GM12878 (cell line): ENCODE data around the gene STIL. TPM values are rescaled to one million over a fixed set of nuclear protein-coding genes. Genes with fewer than 3 reads are reported as not detected.

ENCODE experiments used
- ASH2L ChIP-seq: fragments of 300-600, 200-600 bp; sonication (generic); IDR thresholded peaks from 2 replicates; pipeline ENCODE4 v1.6.1; 2017; ENCODE audit warnings: low read depth, mild to moderate bottlenecking, borderline replicate concordance
- CREB1 ChIP-seq: IDR thresholded peaks from 2 replicates; pipeline ENCODE4 v1.6.1; 2012; ENCODE audit warnings: low read depth, mild to moderate bottlenecking, inconsistent platforms
- DPF2 ChIP-seq: fragments of 450-650 bp; IDR thresholded peaks from 2 replicates; pipeline ENCODE4 v1.6.1; 2017; ENCODE audit warnings: mild to moderate bottlenecking
- EED ChIP-seq: sonication (generic); IDR thresholded peaks from 2 replicates; pipeline ENCODE4 v1.6.1; 2016; ENCODE audit warnings: antibody characterized with exemption, low read depth
- FOXM1 ChIP-seq: IDR thresholded peaks from 2 replicates; pipeline ENCODE4 v1.6.1; 2012; ENCODE audit warnings: low read depth, mild to moderate bottlenecking, inconsistent platforms, low read length, moderate library complexity
- GATAD2B ChIP-seq: fragments of 450-650 bp; conservative IDR thresholded peaks from 2 replicates; pipeline ENCODE4 v1.6.1; 2017; ENCODE audit warnings: low read depth, mild to moderate bottlenecking, moderate library complexity
- HCFC1 ChIP-seq: fragments of 150-350 bp; IDR thresholded peaks from 2 replicates; pipeline ENCODE4 v1.6.1; 2014; ENCODE audit warnings: low read length
- HDAC2 ChIP-seq: fragments of 200-600 bp; sonication (generic); IDR thresholded peaks from 2 replicates; pipeline ENCODE4 v1.6.1; 2017
- HDGF ChIP-seq: fragments of 450-650 bp; IDR thresholded peaks from 2 replicates; pipeline ENCODE4 v1.6.1; 2016; ENCODE audit warnings: antibody characterized with exemption
- IKZF2 ChIP-seq, 2 experiments: fragments of 450-650 bp; IDR thresholded peaks; 2 replicates each; pipeline ENCODE4 v1.6.1; 2017; ENCODE audit warnings: mild to moderate bottlenecking in 2 of 2, moderate library complexity in 2 of 2
- MTA2 ChIP-seq: fragments of 450-650 bp; IDR thresholded peaks from 2 replicates; pipeline ENCODE4 v1.6.1; 2016; ENCODE audit warnings: low read depth, mild to moderate bottlenecking, moderate library complexity
- MXI1 ChIP-seq: fragments of 150-350 bp; IDR thresholded peaks from 2 replicates; pipeline ENCODE4 v1.6.1; 2011; ENCODE audit warnings: low read depth, mild to moderate bottlenecking, inconsistent platforms, low read length, improper control_type of control experiment
- NBN ChIP-seq: fragments of 450-650 bp; IDR thresholded peaks from 2 replicates; pipeline ENCODE4 v1.6.1; 2016
- NFIC ChIP-seq: IDR thresholded peaks from 2 replicates; pipeline ENCODE4 v1.6.1; 2012; ENCODE audit warnings: low read depth, mild to moderate bottlenecking, inconsistent platforms, low read length, moderate library complexity
- NFYB ChIP-seq: IDR thresholded peaks from 2 replicates; pipeline ENCODE4 v1.6.1; 2011; ENCODE audit warnings: low read depth, mild to moderate bottlenecking, low read length, improper control_type of control experiment, moderate library complexity; ENCODE audit not compliant: insufficient read depth
- NR2C1 ChIP-seq: fragments of 450-650 bp; IDR thresholded peaks from 2 replicates; pipeline ENCODE4 v1.6.1; 2017; ENCODE audit warnings: antibody characterized with exemption, mild to moderate bottlenecking, moderate library complexity
- NRF1 ChIP-seq: conservative IDR thresholded peaks from 2 replicates; pipeline ENCODE4 v1.6.1; 2011; ENCODE audit warnings: mild to moderate bottlenecking, low read depth, low read length, improper control_type of control experiment
- PAX8 ChIP-seq: fragments of 450-650 bp; IDR thresholded peaks from 2 replicates; pipeline ENCODE4 v1.6.1; 2017; ENCODE audit warnings: mild to moderate bottlenecking, moderate library complexity
- POLR2AphosphoS5 ChIP-seq: IDR thresholded peaks from 2 replicates; pipeline ENCODE4 v1.6.1; 2011; ENCODE audit warnings: mild to moderate bottlenecking, low read length, inconsistent platforms
- POU2F2 ChIP-seq: IDR thresholded peaks from 3 replicates; pipeline ENCODE4 v1.6.1; 2011; ENCODE audit warnings: low read depth, mild to moderate bottlenecking, low read length, borderline replicate concordance
- RB1 ChIP-seq: fragments of 450-650 bp; formaldehyde crosslinking; IDR thresholded peaks from 2 replicates; pipeline ENCODE4 v1.6.1; 2017; ENCODE audit warnings: mild to moderate bottlenecking, borderline replicate concordance
- SREBF2 ChIP-seq: IDR thresholded peaks from 2 replicates; pipeline ENCODE4 v1.6.1; 2012; ENCODE audit warnings: mild to moderate bottlenecking, low read length
- SRF ChIP-seq, 2 experiments: IDR thresholded peaks; 2 replicates each; pipeline ENCODE4 v1.6.1; 2011; ENCODE audit warnings: low read depth in 2 of 2, low read length in 2 of 2, mild to moderate bottlenecking in 1 of 2, moderate library complexity in 1 of 2
- polyA plus RNA-seq, 11 experiments: library from polyadenylated mRNA; depleted of rRNA in 4 of 11; unstranded in 6 of 11; stranded (reverse) in 5 of 11; fragments of >200 nt; fragmentation: Nextera tagmentation in 4 of 11; fragmentation: Illumina TruSeq in 1 of 11; extraction: Ambion mirVana in 4 of 11; extraction: Trizol in 1 of 11; gene quantifications; 1 replicate in 1 of 11; 2 replicates in 10 of 11; pipeline versions ENCODE4 v1.2.1 to v1.2.3, GENCODE V29; 2011 to 2016; ENCODE audit warnings: inconsistent platforms in 2 of 11, missing spikeins in 2 of 11, low read depth in 1 of 11
- total RNA-seq, 4 experiments: library from RNA; depleted of rRNA in 3 of 4; stranded (reverse); fragments of >200 nt in 3 of 4; fragmentation: Illumina TruSeq in 1 of 4; extraction: Trizol in 1 of 4; gene quantifications; 2 replicates each; pipeline versions ENCODE4 v1.2.1 to v1.2.3, GENCODE V29; 2013 to 2021
- TF ChIP-seq, protein P1 (sequence below): fragments of 450-650 bp; IDR thresholded peaks from 2 replicates; pipeline ENCODE4 v1.6.1; 2017; ENCODE audit warnings: low read depth, mild to moderate bottlenecking, moderate library complexity
- TF ChIP-seq, protein P2 (sequence below): fragments of 450-650 bp; IDR thresholded peaks from 2 replicates; pipeline ENCODE4 v1.6.1; 2016; ENCODE audit warnings: mild to moderate bottlenecking, moderate library complexity, borderline replicate concordance
- TF ChIP-seq, protein P3 (sequence below): IDR thresholded peaks from 2 replicates; pipeline ENCODE4 v1.6.1; 2011; ENCODE audit warnings: mild to moderate bottlenecking, low read depth, low read length, moderate library complexity; ENCODE audit not compliant: insufficient replicate concordance

The STIL gene
- total and polyA plus RNA-seq, 10 of the 15 experiments (the other 5 are each of a cell fraction or from before 2014, with no cell fraction given) = 6.0 to 35.1 (median 26.5) TPM

DNA sequence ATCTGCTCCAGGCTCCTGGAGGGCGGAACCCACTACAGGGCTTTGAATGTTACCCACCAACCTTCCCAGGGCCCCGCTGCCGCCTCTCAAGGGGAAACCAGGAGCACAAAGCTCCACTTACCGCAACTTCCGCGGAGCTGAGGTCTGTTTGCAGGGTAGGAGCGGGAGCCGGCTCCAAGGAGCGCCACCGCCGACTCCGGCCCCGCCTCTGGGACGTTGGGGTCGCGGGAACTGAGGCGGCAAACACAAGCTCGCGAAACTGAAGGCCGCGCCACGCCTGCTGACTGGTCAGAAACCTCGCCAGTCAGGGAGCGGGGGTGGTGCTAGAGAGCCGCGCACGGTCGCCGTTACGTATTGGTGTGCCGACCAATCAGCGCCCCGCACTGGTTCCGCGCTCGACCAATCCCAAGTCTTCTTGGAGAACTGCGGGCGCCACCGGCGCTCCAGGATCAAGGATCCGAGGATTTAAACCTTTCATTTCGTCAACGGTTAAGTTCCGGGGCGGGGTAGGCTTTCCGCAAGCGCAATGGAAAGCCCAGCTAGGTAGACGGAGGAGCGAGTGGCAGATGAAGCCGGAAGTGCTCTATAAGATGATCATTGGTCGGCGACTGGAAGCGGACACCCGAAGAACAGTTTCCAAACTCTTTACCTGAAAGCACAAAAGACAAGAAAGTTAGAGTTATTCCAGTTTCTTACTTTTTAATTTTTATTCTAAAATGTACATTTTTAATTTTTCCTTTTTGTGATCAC, at the start of gene STIL (continued):
- TF ChIP-seq, protein P1, sequence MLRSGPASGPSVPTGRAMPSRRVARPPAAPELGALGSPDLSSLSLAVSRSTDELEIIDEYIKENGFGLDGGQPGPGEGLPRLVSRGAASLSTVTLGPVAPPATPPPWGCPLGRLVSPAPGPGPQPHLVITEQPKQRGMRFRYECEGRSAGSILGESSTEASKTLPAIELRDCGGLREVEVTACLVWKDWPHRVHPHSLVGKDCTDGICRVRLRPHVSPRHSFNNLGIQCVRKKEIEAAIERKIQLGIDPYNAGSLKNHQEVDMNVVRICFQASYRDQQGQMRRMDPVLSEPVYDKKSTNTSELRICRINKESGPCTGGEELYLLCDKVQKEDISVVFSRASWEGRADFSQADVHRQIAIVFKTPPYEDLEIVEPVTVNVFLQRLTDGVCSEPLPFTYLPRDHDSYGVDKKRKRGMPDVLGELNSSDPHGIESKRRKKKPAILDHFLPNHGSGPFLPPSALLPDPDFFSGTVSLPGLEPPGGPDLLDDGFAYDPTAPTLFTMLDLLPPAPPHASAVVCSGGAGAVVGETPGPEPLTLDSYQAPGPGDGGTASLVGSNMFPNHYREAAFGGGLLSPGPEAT = peak; percentile 87
- TF ChIP-seq NBN (peak; percentile 27; the same call in 1 of the 2 replicates), POU2F2 (peak; percentile 22; the same call in 1 of the 3 replicates), NR2C1 (peak; percentile 65), IKZF2 (IDR thresholded peaks at IDR 0.05) (peak; percentile 50 to 82; a peak in 3 of 4 replicates), NFYB (peak; percentile 96), NRF1 (0 out of 2 replicates have a peak, but pooled peaks have one; percentile 29), EED (0 out of 2 replicates have a peak, but pooled peaks have one; percentile 66), ASH2L (no peak), CREB1 (peak; percentile 93), MTA2 (no peak), SREBF2 (no peak), HDGF (0 out of 2 replicates have a peak, but pooled peaks have one; percentile 18), HCFC1 (peak; percentile 27; the same call in 1 of the 2 replicates), HDAC2 (peak; percentile 94), NFIC (peak; percentile 24; the same call in 1 of the 2 replicates), MXI1 (peak; percentile 94), RB1 (peak; percentile 87), FOXM1 (peak; percentile 80), DPF2 (peak; percentile 37; the same call in 1 of the 2 replicates), GATAD2B (peak; percentile 63; the same call in 1 of the 2 replicates), POLR2AphosphoS5 (peak; percentile 89), SRF (IDR thresholded peaks at IDR 0.05; ENCODE audit: low read depth in 2 of 2, low read length in 2 of 2) (0 out of 4 replicates have a peak, but pooled peaks of 1 of the 2 experiments have one; percentile 37), PAX8 (no peak)
- TF ChIP-seq, protein P2, sequence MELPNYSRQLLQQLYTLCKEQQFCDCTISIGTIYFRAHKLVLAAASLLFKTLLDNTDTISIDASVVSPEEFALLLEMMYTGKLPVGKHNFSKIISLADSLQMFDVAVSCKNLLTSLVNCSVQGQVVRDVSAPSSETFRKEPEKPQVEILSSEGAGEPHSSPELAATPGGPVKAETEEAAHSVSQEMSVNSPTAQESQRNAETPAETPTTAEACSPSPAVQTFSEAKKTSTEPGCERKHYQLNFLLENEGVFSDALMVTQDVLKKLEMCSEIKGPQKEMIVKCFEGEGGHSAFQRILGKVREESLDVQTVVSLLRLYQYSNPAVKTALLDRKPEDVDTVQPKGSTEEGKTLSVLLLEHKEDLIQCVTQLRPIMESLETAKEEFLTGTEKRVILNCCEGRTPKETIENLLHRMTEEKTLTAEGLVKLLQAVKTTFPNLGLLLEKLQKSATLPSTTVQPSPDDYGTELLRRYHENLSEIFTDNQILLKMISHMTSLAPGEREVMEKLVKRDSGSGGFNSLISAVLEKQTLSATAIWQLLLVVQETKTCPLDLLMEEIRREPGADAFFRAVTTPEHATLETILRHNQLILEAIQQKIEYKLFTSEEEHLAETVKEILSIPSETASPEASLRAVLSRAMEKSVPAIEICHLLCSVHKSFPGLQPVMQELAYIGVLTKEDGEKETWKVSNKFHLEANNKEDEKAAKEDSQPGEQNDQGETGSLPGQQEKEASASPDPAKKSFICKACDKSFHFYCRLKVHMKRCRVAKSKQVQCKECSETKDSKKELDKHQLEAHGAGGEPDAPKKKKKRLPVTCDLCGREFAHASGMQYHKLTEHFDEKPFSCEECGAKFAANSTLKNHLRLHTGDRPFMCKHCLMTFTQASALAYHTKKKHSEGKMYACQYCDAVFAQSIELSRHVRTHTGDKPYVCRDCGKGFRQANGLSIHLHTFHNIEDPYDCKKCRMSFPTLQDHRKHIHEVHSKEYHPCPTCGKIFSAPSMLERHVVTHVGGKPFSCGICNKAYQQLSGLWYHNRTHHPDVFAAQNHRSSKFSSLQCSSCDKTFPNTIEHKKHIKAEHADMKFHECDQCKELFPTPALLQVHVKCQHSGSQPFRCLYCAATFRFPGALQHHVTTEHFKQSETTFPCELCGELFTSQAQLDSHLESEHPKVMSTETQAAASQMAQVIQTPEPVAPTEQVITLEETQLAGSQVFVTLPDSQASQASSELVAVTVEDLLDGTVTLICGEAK = peak; percentile 77; the same call in 1 of the 2 replicates
- TF ChIP-seq, protein P3, sequence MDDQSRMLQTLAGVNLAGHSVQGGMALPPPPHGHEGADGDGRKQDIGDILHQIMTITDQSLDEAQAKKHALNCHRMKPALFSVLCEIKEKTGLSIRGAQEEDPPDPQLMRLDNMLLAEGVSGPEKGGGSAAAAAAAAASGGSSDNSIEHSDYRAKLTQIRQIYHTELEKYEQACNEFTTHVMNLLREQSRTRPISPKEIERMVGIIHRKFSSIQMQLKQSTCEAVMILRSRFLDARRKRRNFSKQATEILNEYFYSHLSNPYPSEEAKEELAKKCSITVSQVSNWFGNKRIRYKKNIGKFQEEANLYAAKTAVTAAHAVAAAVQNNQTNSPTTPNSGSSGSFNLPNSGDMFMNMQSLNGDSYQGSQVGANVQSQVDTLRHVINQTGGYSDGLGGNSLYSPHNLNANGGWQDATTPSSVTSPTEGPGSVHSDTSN = peak; percentile 93
